ENCODE results near the gene TBC1D10B. TPM values are rescaled to one million over a fixed set of nuclear protein-coding genes. Genes with fewer than 3 reads are reported as not detected.
A peak's percentile ranks its signal among the peaks of the same experiment; 100 is the strongest.
"Not testable (repeated sequence)": the region's sequence is repeated elsewhere in the genome, so short reads cannot be mapped to it uniquely, and the experiment has no call there.

The TBC1D10B gene
- total RNA-seq, 6 donors from 2014 or later: 31.1 to 71.2 (median 40.3) TPM

- DNase-seq (no peak), ATAC-seq (ENCODE audit: low FRiP score in 2 of 2) (peak; percentile 3 to 17)
- WGBS, 2 donors: 37 to 39% methylated on average over 11 to 14 of the region's 17 CpGs
- Histone ChIP-seq H3K36me3 (no peaks in the 10 kb centered on the region), H3K9me3 (no peaks in the 10 kb centered on the region), H3K4me3 (peak overlapping the region; percentile 32 to 86 (median 68)), H3K27ac (peak overlapping the region; percentile 92 to 98 (median 96)), H3K4me1 (peaks cover 4 to 8% (median 7%) of the 10 kb centered on the region in 4 donors), H3K27me3 (no peaks in the 10 kb centered on the region)
- TF ChIP-seq POLR2AphosphoS5 (IDR thresholded peaks at IDR 0.05) (no peak), CTCF (IDR thresholded peaks at IDR 0.05) (no peak), POLR2A (IDR thresholded peaks at IDR 0.05) (no peak), EP300 (IDR thresholded peaks at IDR 0.05) (no peak)
Observed at GRCh38 chr16:30335598-30336474, 34.5 kb downstream of the TBC1D10B start.

GRCh38 chr16:30335028-30335597 is 35.2 kb downstream of the TBC1D10B start:
- TF ChIP-seq POLR2AphosphoS5 (IDR thresholded peaks at IDR 0.05): peak; percentile 21 to 86
- TF ChIP-seq CTCF (IDR thresholded peaks at IDR 0.05): peak in 1 of 6 experiments; percentile 26
- peak in 3 of 4 donors; percentile 84 to 92 (median 89) for TF ChIP-seq POLR2A (IDR thresholded peaks at IDR 0.05)
- peak; percentile 95 to 98 for ATAC-seq (ENCODE audit: low FRiP score in 2 of 2)
- Histone ChIP-seq H3K4me3 (peak overlapping the region; percentile 36 to 86 (median 68)), H3K27ac (peak overlapping the region; percentile 92 to 98 (median 96))
- H3K4me1 ChIP-seq, H3K9me3 ChIP-seq, H3K36me3 ChIP-seq, H3K27me3 ChIP-seq: not testable (repeated sequence)
- peak; percentile 93 to 98 for DNase-seq
- 0% methylated on average over 24 to 25 of the region's 70 CpGs for WGBS, 2 donors

GRCh38 chr16:30334473-30334989 is 35.8 kb downstream of the TBC1D10B start:
- H3K36me3 ChIP-seq, H3K9me3 ChIP-seq, H3K27me3 ChIP-seq, H3K4me1 ChIP-seq: not testable (repeated sequence)
- H3K4me3 ChIP-seq: peak overlapping the region; percentile 36 to 86 (median 68)
- WGBS, 2 donors: 0% methylated on average over 6 to 12 of the region's 33 CpGs
- H3K27ac ChIP-seq: peak overlapping the region; percentile 92 to 98 (median 96)
- ATAC-seq (ENCODE audit: low FRiP score in 2 of 2): peak; percentile 99
- DNase-seq: peak; percentile 92 to 95

- not testable (repeated sequence) for H3K4me3 ChIP-seq; H3K36me3 ChIP-seq; H3K27me3 ChIP-seq; H3K27ac ChIP-seq; H3K9me3 ChIP-seq; ATAC-seq (ENCODE audit: low FRiP score in 2 of 2); DNase-seq
- 64 to 83% methylated on average over 6 of the region's 6 CpGs for WGBS, 2 donors
- H3K4me1 ChIP-seq: peaks cover 0 to 14% (median 5%) of the 10 kb centered on the region in 4 donors
Observed at GRCh38 chr16:30324220-30324619, 46.1 kb downstream of the TBC1D10B start.

GRCh38 chr16:30318647-30319046 is 51.6 kb downstream of the TBC1D10B start:
- H3K4me1 ChIP-seq; ATAC-seq (ENCODE audit: low FRiP score in 2 of 2); H3K27me3 ChIP-seq; DNase-seq; H3K36me3 ChIP-seq; H3K4me3 ChIP-seq; H3K9me3 ChIP-seq; H3K27ac ChIP-seq: not testable (repeated sequence)
- WGBS, 2 donors: 57 to 64% methylated on average over 2 of the region's 2 CpGs

- DNase-seq; ATAC-seq (ENCODE audit: low FRiP score in 2 of 2); H3K27me3 ChIP-seq; H3K4me3 ChIP-seq; H3K36me3 ChIP-seq; H3K9me3 ChIP-seq; H3K27ac ChIP-seq: not testable (repeated sequence)
- WGBS, 2 donors: 100% methylated on average over 1 of the region's 4 CpGs; no CpG with 5 or more reads in 1 of the 2 donors
- H3K4me1 ChIP-seq: peaks cover 2 to 12% (median 3%) of the 10 kb centered on the region in 4 donors
Observed at GRCh38 chr16:30310937-30311336, 59.4 kb downstream of the TBC1D10B start.

- not testable (repeated sequence) for H3K4me3 ChIP-seq; H3K27me3 ChIP-seq; H3K27ac ChIP-seq; H3K36me3 ChIP-seq; H3K9me3 ChIP-seq; DNase-seq; ATAC-seq (ENCODE audit: low FRiP score in 2 of 2)
- 89 to 93% methylated on average over 5 of the region's 5 CpGs for WGBS, 2 donors
- peaks cover 2 to 12% (median 3%) of the 10 kb centered on the region in 4 donors for H3K4me1 ChIP-seq
Observed at GRCh38 chr16:30309255-30309654, 61.0 kb downstream of the TBC1D10B start.

Small RNA genes lying within 50 kb of the gene (small RNA-seq; reads per million reads assigned to genes)
- 0 to 1.6 (median 0.07) reads per million in 4 donors for gene RF00406

Other genes starting within 250 kb of the TBC1D10B start
- gene MAPK3, start 247.3 kb downstream of the TBC1D10B start, total RNA-seq: 100 to 1,000 TPM in 2 of 6 donors, 10 to 100 TPM in 4; 48.9 to 120 (median 76.0) TPM
- gene CORO1A, start 186.9 kb downstream of the TBC1D10B start, total RNA-seq: 100 to 1,000 TPM in 1 of 6 donors, 10 to 100 TPM in 5; 42.2 to 159 (median 80.3) TPM
- gene BOLA2B, start 176.8 kb downstream of the TBC1D10B start, total RNA-seq: 100 to 1,000 TPM in 3 of 6 donors, 10 to 100 TPM in 3; 58.0 to 173 (median 100) TPM
- 100 to 1,000 TPM in 1 of 6 donors, 10 to 100 TPM in 5; 38.6 to 127 (median 63.6) TPM for gene SLX1A, start 176.6 kb downstream of the TBC1D10B start, total RNA-seq
- 10 to 100 TPM in 5 of 6 donors, 1 to 10 TPM in 1; 9.6 to 69.1 (median 20.0) TPM for gene SULT1A3, start 171.2 kb downstream of the TBC1D10B start, total RNA-seq
- 10 to 100 TPM in 2 of 6 donors, 1 to 10 TPM in 4; 2.1 to 18.9 (median 4.9) TPM for gene NPIPB13, start 122.0 kb downstream of the TBC1D10B start, total RNA-seq
- 10 to 100 TPM; 24.2 to 63.7 (median 38.8) TPM for gene CD2BP2, start 15.2 kb downstream of the TBC1D10B start, total RNA-seq
- gene MYL11, start 4.3 kb upstream of the TBC1D10B start, total RNA-seq: 1 to 10 TPM in 1 of 6 donors, not detected in 5; 1.6 TPM
- gene SEPTIN1, start 12.1 kb upstream of the TBC1D10B start, total RNA-seq: 10 to 100 TPM in 1 of 6 donors, 1 to 10 TPM in 5; 3.5 to 13.6 (median 7.1) TPM
- gene ZNF48, start 24.9 kb upstream of the TBC1D10B start, total RNA-seq: 10 to 100 TPM in 3 of 6 donors, 1 to 10 TPM in 3; 6.8 to 29.2 (median 10.9) TPM
- gene ZNF771, start 37.1 kb upstream of the TBC1D10B start, total RNA-seq: 10 to 100 TPM in 2 of 6 donors, 1 to 10 TPM in 4; 5.2 to 12.3 (median 7.2) TPM
- 10 to 100 TPM in 5 of 6 donors, 1 to 10 TPM in 1; 4.2 to 31.8 (median 20.0) TPM for gene DCTPP1, start 59.5 kb upstream of the TBC1D10B start, total RNA-seq
- 10 to 100 TPM; 34.7 to 64.0 (median 38.2) TPM for gene SEPHS2, start 75.4 kb upstream of the TBC1D10B start, total RNA-seq
- gene ITGAL, start 102.2 kb upstream of the TBC1D10B start, total RNA-seq: 100 to 1,000 TPM in 1 of 6 donors, 10 to 100 TPM in 5; 22.8 to 138 (median 67.0) TPM
- gene ZNF768, start 156.1 kb upstream of the TBC1D10B start, total RNA-seq: 10 to 100 TPM; 27.3 to 58.7 (median 34.8) TPM
- 10 to 100 TPM; 11.0 to 15.5 (median 11.5) TPM for gene ZNF747, start 164.4 kb upstream of the TBC1D10B start, total RNA-seq
- 10 to 100 TPM in 4 of 6 donors, 1 to 10 TPM in 2; 7.6 to 18.9 (median 10.6) TPM for gene ZNF764, start 187.9 kb upstream of the TBC1D10B start, total RNA-seq
- 10 to 100 TPM; 15.0 to 34.6 (median 18.8) TPM for gene ZNF688, start 201.2 kb upstream of the TBC1D10B start, total RNA-seq
- gene ZNF785, start 215.2 kb upstream of the TBC1D10B start, total RNA-seq: 10 to 100 TPM in 4 of 6 donors, 1 to 10 TPM in 2; 7.3 to 52.4 (median 15.3) TPM
- gene ZNF689, start 239.9 kb upstream of the TBC1D10B start, total RNA-seq: 10 to 100 TPM in 2 of 6 donors, 1 to 10 TPM in 4; 3.1 to 10.9 (median 8.9) TPM